ENCODE measurements around the gene CIB4. TPM values are rescaled to one million over a fixed set of nuclear protein-coding genes. Genes with fewer than 3 reads are reported as not detected.

Gene CIB4
- total and polyA plus RNA-seq, 2 experiments from 2014 or later: not detected

DNA sequence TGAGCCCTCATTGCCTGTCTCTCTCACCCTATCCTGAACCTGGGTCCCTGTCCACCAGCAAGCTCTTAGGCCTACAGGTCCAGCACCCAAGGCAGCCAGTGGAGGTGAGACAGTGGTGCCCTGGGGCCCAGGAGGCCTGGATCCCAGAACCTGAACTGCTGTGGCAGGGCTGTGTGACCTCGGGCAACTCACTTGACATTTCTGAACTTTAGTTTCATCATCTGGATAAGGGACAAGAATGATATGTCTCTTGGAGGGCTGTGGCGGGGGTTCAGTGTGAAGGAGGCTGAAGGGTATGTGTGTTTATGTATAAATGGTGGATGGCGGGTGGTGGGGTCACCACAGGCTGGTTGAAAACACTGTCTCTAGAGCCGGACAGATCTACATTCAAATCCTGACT is 10.9 kb downstream of the CIB4 start:
- H3K4me1 ChIP-seq (ENCODE audit: low read depth): no peaks in the 10 kb centered on the region
- H3K36me3 ChIP-seq: no peaks in the 10 kb centered on the region
- H3K4me3 ChIP-seq: no peak overlapping the region
- no peaks in the 10 kb centered on the region for H3K27me3 ChIP-seq
- H3K9me3 ChIP-seq (ENCODE audit: low read depth): no peaks in the 10 kb centered on the region
- TF ChIP-seq, protein P1, sequence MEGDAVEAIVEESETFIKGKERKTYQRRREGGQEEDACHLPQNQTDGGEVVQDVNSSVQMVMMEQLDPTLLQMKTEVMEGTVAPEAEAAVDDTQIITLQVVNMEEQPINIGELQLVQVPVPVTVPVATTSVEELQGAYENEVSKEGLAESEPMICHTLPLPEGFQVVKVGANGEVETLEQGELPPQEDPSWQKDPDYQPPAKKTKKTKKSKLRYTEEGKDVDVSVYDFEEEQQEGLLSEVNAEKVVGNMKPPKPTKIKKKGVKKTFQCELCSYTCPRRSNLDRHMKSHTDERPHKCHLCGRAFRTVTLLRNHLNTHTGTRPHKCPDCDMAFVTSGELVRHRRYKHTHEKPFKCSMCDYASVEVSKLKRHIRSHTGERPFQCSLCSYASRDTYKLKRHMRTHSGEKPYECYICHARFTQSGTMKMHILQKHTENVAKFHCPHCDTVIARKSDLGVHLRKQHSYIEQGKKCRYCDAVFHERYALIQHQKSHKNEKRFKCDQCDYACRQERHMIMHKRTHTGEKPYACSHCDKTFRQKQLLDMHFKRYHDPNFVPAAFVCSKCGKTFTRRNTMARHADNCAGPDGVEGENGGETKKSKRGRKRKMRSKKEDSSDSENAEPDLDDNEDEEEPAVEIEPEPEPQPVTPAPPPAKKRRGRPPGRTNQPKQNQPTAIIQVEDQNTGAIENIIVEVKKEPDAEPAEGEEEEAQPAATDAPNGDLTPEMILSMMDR (IDR thresholded peaks at IDR 0.05; ENCODE audit: low read depth, low read length): no peak
- DNase-seq (ENCODE audit: low read depth in 1 of 2, low spot score in 1 of 2): no peak
- H3K27ac ChIP-seq: no peak overlapping the region

DNA sequence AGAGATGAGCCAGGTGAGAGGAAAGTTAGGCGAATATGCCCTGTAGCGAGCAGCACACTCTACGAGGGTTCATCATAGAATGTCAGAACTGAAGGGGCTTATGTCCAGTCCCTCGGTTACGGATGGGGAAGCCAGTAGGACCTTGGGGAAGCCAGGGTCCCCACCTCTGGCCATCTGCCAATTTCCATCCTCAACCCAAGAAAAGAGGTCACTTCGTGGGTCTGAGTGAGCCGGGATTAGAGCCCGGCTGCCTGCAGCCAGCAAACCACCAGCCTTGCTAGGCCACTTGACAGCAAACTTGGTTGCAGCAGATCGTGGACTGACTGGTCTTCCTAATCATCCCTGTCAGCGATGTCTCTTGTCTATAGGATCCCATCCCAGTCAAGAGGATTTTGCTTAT is 11.4 kb downstream of the CIB4 start:
- H3K36me3 ChIP-seq: no peaks in the 10 kb centered on the region
- H3K4me3 ChIP-seq: no peak overlapping the region
- no peaks in the 10 kb centered on the region for H3K4me1 ChIP-seq (ENCODE audit: low read depth)
- H3K9me3 ChIP-seq (ENCODE audit: low read depth): no peaks in the 10 kb centered on the region
- H3K27ac ChIP-seq: no peak overlapping the region
- no peak for DNase-seq (ENCODE audit: low read depth in 1 of 2, low spot score in 1 of 2)
- no peaks in the 10 kb centered on the region for H3K27me3 ChIP-seq
- TF ChIP-seq, protein P1 (IDR thresholded peaks at IDR 0.05; ENCODE audit: low read depth, low read length): no peak

DNA sequence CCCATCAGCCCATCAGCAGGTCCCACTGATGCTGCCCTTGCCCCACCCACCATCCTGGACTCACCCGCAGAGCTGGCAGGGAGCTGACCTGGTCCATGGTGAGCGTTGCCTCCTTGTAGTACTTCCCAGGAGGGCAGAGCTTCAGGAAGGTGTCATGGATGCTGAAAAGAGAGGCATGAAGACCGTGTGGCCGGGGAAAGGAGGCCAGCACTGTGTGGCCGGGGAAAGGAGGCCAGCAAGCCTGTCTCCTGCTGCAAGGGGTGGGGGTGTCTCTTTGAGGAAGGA is 11.9 kb downstream of the CIB4 start:
- TF ChIP-seq, protein P1 (IDR thresholded peaks at IDR 0.05; ENCODE audit: low read depth, low read length): no peak
- H3K36me3 ChIP-seq: no peaks in the 10 kb centered on the region
- H3K4me1 ChIP-seq (ENCODE audit: low read depth): no peaks in the 10 kb centered on the region
- no peaks in the 10 kb centered on the region for H3K9me3 ChIP-seq (ENCODE audit: low read depth)
- no peak overlapping the region for H3K27ac ChIP-seq
- H3K27me3 ChIP-seq: no peaks in the 10 kb centered on the region
- DNase-seq (ENCODE audit: low read depth in 1 of 2, low spot score in 1 of 2): no peak
- no peak overlapping the region for H3K4me3 ChIP-seq

DNA sequence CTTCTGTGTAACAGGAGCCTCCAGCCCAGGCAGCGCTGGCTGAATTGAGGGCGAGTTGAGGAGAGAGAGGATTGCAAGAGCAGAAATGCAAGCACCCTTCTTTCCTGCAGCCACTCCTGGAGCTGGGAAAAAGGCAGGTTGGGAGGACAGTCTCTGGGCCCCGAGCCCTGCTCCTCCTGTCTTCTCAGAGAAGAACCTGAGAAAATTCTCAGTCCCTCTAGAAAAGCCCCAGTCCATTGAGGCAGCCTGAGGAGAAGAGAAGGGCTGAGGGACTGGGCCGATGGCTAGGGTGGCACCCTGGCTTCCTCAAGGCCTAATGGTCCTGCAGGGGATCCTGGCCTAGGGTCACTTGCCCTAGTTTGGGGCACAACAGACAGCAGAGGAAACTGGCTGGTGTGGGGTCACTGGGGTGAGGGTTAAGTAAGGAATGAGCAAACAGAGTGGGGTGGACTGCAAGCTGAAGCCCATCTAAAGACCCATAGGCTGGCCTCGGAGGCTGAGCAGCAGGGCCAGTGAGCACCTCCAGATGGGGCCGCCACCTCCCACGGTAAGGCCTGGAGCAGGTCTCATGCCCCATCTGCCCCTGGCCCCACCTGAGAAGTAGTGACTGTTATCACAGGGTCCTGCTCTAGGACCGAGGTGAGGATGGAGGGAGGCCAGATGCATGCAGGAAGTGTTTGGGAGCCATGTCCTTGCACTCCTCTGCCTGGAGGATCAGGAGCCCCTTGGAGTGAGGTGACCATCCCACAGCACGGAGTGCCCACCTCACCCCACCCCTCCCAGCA is 12.4 kb downstream of the CIB4 start:
- no peak for DNase-seq (ENCODE audit: low read depth in 1 of 2, low spot score in 1 of 2)
- H3K27me3 ChIP-seq: no peaks in the 10 kb centered on the region
- H3K4me1 ChIP-seq (ENCODE audit: low read depth): no peaks in the 10 kb centered on the region
- no peak overlapping the region for H3K27ac ChIP-seq
- no peak overlapping the region for H3K4me3 ChIP-seq
- H3K36me3 ChIP-seq: no peaks in the 10 kb centered on the region
- H3K9me3 ChIP-seq (ENCODE audit: low read depth): no peaks in the 10 kb centered on the region
- TF ChIP-seq, protein P1 (IDR thresholded peaks at IDR 0.05; ENCODE audit: low read depth, low read length): no peak

DNA sequence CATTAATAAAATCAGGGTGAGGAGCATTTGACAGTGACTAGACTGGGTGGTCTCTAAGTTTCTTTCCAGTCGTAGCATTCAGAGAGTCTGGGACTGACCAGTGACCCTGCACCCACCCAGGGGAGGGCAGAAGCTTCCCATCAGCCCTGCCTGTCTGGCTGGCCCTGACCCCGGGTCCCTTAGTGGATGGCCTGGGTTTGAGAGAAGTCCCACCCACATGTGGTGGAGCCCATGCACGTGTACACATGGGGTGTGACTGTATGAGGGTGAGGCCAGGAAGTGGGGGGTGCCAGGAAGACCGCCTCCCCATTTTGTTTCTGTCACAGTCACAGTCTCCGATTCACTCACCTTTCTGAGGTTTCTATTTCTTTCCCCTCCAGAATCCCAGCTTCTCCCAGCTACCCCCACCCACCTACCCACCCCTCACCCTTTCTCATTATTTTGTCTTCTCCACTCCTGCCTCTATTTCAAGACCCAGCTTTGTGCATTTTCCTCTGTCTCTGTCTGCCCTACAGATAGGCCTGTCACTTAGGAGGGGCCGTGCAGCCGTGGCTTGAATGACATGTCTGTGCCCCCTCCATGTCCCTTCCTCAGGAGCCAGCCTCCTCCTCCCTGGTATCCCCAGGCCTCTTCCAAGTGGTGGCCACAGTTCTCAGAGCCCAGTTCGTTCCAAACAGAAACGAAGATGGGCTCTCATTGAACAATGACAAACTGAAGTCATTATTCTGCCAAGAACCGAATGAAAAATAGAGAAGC is 13.6 kb downstream of the CIB4 start:
- Histone ChIP-seq H3K4me3 (no peak overlapping the region), H3K27ac (no peak overlapping the region), H3K27me3 (no peaks in the 10 kb centered on the region), H3K36me3 (no peaks in the 10 kb centered on the region), H3K9me3 (ENCODE audit: low read depth) (no peaks in the 10 kb centered on the region), H3K4me1 (ENCODE audit: low read depth) (no peaks in the 10 kb centered on the region)
- TF ChIP-seq, protein P1 (IDR thresholded peaks at IDR 0.05; ENCODE audit: low read depth, low read length): no peak
- no peak for DNase-seq (ENCODE audit: low read depth in 1 of 2, low spot score in 1 of 2)

Measured in cardiac muscle cell (in vitro differentiated cells and primary cell).